GM15510 (cell line): Measurements from ENCODE around the gene CDKN3.

Source experiments
- POLR2A ChIP-seq: IDR thresholded peaks from 3 replicates; pipeline ENCODE4 v1.6.1; 2011; ENCODE audit warnings: borderline replicate concordance; ENCODE audit not compliant: insufficient read length; ENCODE audit errors: extremely low read depth

Gene CDKN3, protein sequence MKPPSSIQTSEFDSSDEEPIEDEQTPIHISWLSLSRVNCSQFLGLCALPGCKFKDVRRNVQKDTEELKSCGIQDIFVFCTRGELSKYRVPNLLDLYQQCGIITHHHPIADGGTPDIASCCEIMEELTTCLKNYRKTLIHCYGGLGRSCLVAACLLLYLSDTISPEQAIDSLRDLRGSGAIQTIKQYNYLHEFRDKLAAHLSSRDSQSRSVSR

DNA sequence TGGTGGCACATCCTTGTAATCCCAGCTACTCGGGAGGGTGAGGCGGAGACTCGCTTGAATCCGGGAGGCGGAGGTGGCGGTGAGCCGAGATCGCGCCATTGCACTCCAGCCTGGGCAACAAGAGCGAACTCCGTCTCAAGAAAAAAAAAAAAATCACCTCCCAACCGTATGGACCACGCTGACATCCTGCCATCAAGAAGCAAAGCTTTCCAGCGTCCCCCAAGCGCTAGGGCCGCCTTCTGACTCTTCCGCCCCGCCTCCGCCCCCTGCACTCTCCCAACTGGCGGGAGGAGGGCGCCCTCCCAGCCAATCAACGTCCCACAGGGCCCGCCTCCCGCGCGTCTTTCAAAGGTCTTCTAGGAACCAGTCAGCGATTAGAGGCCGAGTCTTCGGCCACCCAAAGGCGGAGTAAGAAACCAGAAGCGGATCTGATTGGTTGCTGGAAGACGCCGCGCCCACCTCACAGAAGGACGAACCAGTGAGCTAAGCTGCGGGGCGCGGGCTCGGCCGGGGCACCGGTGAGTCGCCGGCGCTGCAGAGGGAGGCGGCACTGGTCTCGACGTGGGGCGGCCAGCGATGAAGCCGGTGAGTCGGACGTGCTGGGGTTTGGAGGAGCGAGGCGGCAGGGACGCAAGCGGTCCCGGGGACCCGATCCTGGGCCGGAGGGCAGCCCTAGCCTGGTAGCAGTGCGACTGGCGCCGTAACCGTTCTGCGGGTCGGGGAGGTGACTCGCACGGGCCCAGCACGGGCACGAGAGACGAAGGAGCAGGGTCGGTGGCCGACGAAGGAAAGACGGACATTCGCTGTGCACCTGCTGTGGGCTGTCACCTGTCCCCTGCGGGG lies at the start of gene CDKN3:
CDKN3 (plus strand) TSS at position 515 of the 843 bp plus-strand sequence; CDS start at position 577, 62 bp downstream.
- peak; percentile 96 for TF ChIP-seq POLR2A

GRCh38 chr14:54347044-54347443 lies 49.8 kb upstream of the CDKN3 start:
- TF ChIP-seq POLR2A, result no peak

DNA sequence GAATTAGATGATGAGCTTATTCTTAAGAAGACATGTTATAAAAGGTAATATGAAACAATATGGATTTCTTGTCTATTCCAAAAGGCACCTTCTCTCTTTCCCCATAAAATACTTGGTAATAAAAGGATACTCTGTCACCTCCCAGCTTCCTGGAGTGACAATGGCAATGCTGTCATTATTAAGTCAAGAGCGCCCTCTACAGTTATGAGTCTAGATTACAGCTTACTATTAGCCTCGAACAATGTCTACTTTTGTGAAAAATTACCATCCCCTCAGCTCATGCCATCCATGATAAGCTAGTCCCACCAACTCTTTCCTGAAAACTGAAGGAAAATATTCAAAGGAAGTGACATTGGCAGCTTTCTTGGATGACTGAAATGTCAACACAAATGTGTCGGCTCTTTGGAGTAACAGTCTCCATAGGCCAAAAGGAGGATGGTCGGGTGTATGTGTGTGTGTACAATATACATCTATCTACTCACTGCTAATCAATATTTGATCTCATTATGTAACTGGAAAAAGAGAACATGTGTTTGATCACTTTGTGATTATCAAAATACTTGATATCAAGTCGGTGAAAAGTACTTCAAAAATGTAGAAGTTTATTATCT lies 48.7 kb upstream of the CDKN3 start:
- no peak for TF ChIP-seq POLR2A

- TF ChIP-seq POLR2A, result no peak
These were observed 47.7 kb upstream of the CDKN3 start for GRCh38 chr14:54348923-54349620.

DNA sequence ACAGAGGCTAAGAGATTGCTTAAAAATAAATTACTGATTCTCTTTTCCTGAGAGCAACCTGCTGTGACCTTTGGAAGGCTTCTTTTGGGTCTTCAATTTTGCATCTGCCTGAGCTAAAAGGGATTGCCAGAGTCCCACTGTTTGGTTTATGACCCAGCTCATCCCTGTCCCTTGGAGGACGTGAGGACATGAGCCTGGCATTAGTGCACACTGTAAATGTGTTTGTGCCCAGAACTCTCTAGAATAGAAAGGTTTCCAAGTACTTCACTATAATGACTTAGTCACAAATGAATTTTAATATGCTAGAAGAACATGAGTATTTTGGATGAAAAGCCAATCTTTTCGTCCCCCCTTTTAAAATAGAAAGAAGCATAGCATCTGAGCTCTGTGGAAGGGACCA lies 47.1 kb upstream of the CDKN3 start:
- no peak for TF ChIP-seq POLR2A

GRCh38 chr14:54350203-54350602 lies 46.6 kb upstream of the CDKN3 start:
- TF ChIP-seq POLR2A, result no peak

- no peak for TF ChIP-seq POLR2A
These were observed 43.5 kb upstream of the CDKN3 start for GRCh38 chr14:54353266-54353665.

DNA sequence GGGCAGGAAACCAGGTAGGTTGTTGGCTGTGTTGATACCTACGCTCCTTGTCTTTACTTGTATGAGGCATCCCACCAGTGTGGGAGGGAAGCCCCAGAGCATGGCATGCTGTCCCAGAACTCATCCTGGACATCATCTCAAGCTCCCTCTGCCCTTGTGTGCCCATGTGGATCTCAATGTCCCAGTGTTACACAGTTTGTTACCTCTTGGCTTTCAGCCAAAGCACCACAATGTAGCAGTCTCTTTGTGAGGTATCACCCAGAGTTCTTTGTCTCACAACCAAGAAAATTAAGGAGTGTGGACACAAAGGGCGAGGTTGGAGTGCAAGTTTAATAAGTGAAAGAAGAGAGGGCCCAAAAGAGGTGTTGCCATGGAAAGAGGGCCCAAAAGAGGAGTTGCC lies 43.1 kb upstream of the CDKN3 start:
- TF ChIP-seq POLR2A, result no peak

GRCh38 chr14:54354096-54354495 lies 42.7 kb upstream of the CDKN3 start:
- no peak for TF ChIP-seq POLR2A

DNA sequence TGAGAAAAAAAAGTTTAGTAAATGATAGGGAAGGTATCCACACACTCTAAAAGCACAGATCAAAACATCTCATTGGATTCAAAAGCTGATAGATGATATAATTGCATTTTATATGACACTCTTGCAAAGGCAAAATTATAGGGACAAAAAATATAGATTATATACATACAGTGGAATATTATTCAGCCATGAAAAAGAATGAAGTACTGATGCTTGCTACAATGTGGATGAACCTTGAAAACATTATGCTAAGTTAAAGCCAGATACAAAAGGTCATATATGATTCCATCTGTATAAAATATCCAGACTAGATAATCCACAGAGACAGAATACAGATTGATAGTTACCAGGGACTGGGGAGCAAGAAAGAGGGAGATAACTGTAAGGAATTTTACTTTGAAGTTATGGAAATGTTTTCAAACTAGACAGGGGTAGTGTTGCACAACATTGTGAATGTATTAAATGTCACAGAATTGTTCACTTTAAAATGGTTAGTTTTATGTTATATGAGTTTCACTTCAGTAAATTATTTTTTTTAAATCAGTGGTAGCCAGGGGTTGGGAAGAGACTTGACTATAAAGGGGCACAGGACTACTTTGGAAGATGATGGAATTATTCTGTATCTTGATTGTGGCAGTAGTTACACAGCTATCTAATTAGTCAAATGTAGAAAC lies 41.7 kb upstream of the CDKN3 start:
- no peak for TF ChIP-seq POLR2A

GRCh38 chr14:54355698-54356097 lies 41.1 kb upstream of the CDKN3 start:
- TF ChIP-seq POLR2A, result no peak

DNA sequence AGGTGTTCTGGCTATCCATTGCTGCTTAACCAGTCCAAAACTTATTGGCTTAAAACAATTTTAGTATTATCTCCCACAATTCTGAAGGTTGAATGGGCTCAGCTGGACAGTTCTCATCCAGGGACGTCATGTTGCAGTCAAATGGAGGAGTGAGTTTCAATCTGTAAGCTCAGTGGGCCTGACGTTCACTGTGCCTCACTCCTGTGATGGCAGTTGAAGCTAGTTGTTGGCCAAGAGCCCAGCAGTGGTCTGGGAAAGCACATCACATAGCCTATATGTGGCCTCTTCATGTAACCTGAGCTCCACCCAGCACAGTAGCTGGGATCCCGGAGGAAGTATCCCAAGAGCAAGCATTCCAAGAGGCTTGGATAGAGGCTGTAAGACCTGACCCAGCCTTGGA lies 40.6 kb upstream of the CDKN3 start:
- TF ChIP-seq POLR2A, result no peak

DNA sequence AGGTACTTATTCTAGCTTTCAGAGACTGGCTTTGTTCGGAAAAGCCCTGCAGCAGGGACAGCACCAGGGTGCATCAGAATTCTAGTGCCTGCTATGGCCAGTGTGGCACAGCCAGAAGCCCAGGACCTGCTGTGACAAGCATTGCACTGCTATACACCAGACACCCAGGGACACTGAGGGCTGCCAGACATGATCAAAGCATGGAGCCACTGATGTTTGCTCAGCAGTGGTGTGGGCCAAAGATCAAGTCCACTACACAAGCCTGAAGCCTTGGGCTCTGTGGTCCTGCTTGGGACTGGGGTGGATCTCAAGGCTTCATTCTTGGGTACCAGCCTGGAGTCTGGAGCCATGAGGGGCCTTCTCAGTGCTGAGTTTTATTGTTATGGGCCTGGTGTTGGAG lies 36.1 kb upstream of the CDKN3 start:
- TF ChIP-seq POLR2A, result no peak

DNA sequence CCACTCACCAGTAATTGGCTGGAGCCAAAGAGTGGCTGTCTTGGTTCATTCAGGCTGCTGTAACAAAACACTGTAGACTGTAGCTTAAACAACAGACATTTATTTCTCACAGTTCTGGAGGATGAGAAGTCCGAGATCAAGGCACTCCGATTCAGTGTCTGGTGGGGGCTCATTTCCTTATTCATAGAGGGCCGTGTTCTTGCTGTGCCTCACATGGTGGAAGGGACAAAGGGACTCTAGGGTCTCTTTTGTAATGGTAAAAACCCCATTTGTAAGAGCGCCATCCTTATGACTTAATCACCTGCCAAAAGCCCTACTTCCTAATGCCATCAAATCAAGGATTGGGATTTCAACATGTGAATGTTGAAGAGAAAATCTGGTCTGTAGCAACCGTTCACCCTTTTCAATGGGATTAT lies 34.7 kb upstream of the CDKN3 start:
- TF ChIP-seq POLR2A, result no peak
